Measurements from ENCODE around the gene MAN2A1.

DNA sequence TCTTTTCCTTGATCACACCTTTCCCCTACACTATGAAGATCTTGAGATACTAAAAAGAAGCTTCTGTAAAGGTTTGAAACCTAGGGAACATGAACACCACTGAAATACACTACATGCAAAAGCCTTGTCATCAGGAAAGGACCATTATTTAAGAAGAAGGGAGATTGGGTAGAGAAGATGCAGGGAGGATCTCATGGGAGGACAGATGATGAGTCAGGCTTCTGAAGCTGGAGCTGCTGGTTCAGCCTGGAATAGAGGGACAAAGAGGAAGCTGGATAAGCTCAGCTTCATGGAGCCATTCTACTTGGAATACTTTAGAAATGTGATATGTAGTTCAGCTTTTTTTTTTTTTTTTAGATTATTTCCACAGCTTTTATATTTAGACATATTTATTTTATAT is 169.8 kb downstream of the MAN2A1 start:
- no peak for TF ChIP-seq CTCF (IDR thresholded peaks at IDR 0.05)
- no peak for TF ChIP-seq POLR2A (IDR thresholded peaks at IDR 0.05)
